Measurements from ENCODE around the gene NUP214.
A peak's percentile ranks its signal among the peaks of the same experiment; 100 is the strongest.
"Not testable (repeated sequence)": the region's sequence is repeated elsewhere in the genome, so short reads cannot be mapped to it uniquely, and the experiment has no call there.

Gene NUP214

GRCh38 chr9:131160416-131161112 lies 35.2 kb downstream of the NUP214 start:
- no peak for DNase-seq (ENCODE audit: low spot score)

GRCh38 chr9:131161585-131161984 lies 36.2 kb downstream of the NUP214 start:
- DNase-seq (ENCODE audit: low spot score), result no peak

- DNase-seq (ENCODE audit: low spot score), result no peak
Observed at GRCh38 chr9:131162886-131163285, 37.5 kb downstream of the NUP214 start.

GRCh38 chr9:131165523-131165922 lies 40.1 kb downstream of the NUP214 start:
- no peak for DNase-seq (ENCODE audit: low spot score)

- DNase-seq (ENCODE audit: low spot score), result no peak
Observed at GRCh38 chr9:131167146-131167692, 41.8 kb downstream of the NUP214 start.

GRCh38 chr9:131167936-131168335 lies 42.5 kb downstream of the NUP214 start:
- no peak for DNase-seq (ENCODE audit: low spot score)

- no peak for DNase-seq (ENCODE audit: low spot score)
Observed at GRCh38 chr9:131169563-131170240, 44.3 kb downstream of the NUP214 start.

GRCh38 chr9:131173995-131174394 lies 48.6 kb downstream of the NUP214 start:
- no peak for DNase-seq (ENCODE audit: low spot score)

GRCh38 chr9:131174681-131175239 lies 49.4 kb downstream of the NUP214 start:
- no peak for DNase-seq (ENCODE audit: low spot score)

- DNase-seq (ENCODE audit: low spot score), result no peak
Observed at GRCh38 chr9:131177898-131178297, 52.5 kb downstream of the NUP214 start.

GRCh38 chr9:131178382-131178781 lies 53.0 kb downstream of the NUP214 start:
- peak; percentile 74 for DNase-seq (ENCODE audit: low spot score)

GRCh38 chr9:131178926-131179325 lies 53.5 kb downstream of the NUP214 start:
- DNase-seq (ENCODE audit: low spot score), result no peak

- DNase-seq (ENCODE audit: low spot score), result no peak
Observed at GRCh38 chr9:131179561-131180219, 54.3 kb downstream of the NUP214 start.

- no peak for DNase-seq (ENCODE audit: low spot score)
Observed at GRCh38 chr9:131180454-131180853, 55.1 kb downstream of the NUP214 start.

GRCh38 chr9:131181091-131181681 lies 55.8 kb downstream of the NUP214 start:
- no peak for DNase-seq (ENCODE audit: low spot score)

- no peak for DNase-seq (ENCODE audit: low spot score)
Observed at GRCh38 chr9:131185924-131186323, 60.5 kb downstream of the NUP214 start.

- DNase-seq (ENCODE audit: low spot score), result no peak
Observed at GRCh38 chr9:131186622-131187021, 61.2 kb downstream of the NUP214 start.

GRCh38 chr9:131187957-131188356 lies 62.6 kb downstream of the NUP214 start:
- DNase-seq (ENCODE audit: low spot score), result no peak

GRCh38 chr9:131188976-131189375 lies 63.6 kb downstream of the NUP214 start:
- DNase-seq (ENCODE audit: low spot score), result peak; percentile 81

- no peak for DNase-seq (ENCODE audit: low spot score)
Observed at GRCh38 chr9:131190191-131190590, 64.8 kb downstream of the NUP214 start.

GRCh38 chr9:131191032-131191431 lies 65.6 kb downstream of the NUP214 start:
- not testable (repeated sequence) for DNase-seq (ENCODE audit: low spot score)

GRCh38 chr9:131191857-131192256 lies 66.5 kb downstream of the NUP214 start:
- no peak for DNase-seq (ENCODE audit: low spot score)
